HG02970 (cell line): ENCODE data around the gene TMA7.
"Not testable (repeated sequence)": the region's sequence is repeated elsewhere in the genome, so short reads cannot be mapped to it uniquely, and the experiment has no call there.

ENCODE experiments used
- ATAC-seq: cut with Tn5 transposase; IDR thresholded peaks from one replicate; pipeline ENCODE4 v1.9.1; 2021; ENCODE audit warnings: mild to moderate bottlenecking, moderate library complexity, moderate number of reproducible peaks; ENCODE audit not compliant: unreplicated experiment, low FRiP score

The TMA7 gene

GRCh38 chr3:48434591-48435222 lies 5.3 kb upstream of the TMA7 start:
- no peak for ATAC-seq

DNA sequence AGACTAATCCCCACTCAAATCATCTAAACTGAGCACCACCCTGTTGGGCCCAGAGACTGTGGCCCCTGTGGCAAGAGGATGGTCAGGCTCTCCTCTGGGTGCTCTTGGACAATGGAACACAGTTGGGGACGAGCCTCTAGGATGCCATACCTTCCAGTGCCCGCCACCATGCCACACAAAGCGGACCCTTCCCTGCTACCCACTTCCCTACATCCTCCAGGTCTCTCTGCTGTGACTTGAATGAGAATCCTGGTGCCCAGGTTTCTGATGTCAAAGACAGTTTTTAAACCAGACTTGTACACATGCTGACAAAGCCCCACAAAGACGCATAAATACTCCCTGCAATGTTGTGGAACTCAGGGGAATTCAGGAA lies 4.8 kb upstream of the TMA7 start:
- ATAC-seq: no peak

- no peak for ATAC-seq
Observed at GRCh38 chr3:48435774-48436476, 4.1 kb upstream of the TMA7 start.

GRCh38 chr3:48436477-48436787 lies 3.6 kb upstream of the TMA7 start:
- no peak for ATAC-seq

DNA sequence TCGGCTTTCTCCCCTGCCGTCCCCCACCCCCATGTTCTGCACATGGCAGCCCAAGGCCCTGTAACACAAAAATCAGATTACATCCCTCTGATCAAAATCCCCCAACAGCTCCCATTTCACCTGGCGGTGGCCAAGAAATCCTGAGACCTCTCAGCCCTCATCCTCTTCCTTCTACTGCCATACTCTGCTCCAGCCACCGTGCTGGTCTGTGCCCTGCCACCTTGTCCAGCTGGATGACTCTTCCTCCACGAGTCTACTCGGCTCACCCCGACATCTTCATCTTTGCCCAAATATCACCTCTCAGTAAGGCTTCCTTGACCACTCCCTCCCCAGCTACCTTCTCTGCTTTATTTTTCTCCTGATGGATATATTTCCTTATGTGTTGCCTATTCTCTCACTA lies 3.2 kb upstream of the TMA7 start:
- ATAC-seq: no peak

GRCh38 chr3:48437812-48438211 lies 2.2 kb upstream of the TMA7 start:
- no peak for ATAC-seq

GRCh38 chr3:48440590-48440958 lies 517 bp downstream of the TMA7 start:
- ATAC-seq: no peak

GRCh38 chr3:48441940-48442339 lies 1.9 kb downstream of the TMA7 start:
- no peak for ATAC-seq

- no peak for ATAC-seq
Observed at GRCh38 chr3:48445277-48445882, 5.3 kb downstream of the TMA7 start.

DNA sequence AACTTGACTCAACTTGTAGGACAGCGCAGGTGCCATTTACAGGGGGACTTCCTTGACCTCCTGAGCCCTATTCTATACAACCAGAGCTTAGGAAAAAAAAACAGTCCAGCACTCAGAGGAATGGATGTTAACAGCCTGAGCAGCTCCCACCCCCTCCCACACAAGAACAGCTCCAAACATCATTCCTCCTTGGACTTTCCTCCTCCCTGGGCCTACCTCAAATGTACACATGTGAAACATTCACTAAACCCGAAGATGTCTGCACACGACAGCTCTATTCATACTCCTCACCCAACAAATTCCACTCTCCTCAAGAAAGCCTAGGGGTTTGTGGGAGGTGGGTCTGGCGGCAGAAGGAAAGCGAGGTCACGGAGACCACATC lies 6.0 kb downstream of the TMA7 start:
- ATAC-seq: no peak

GRCh38 chr3:48446425-48447193 lies 6.6 kb downstream of the TMA7 start, which contains the start of gene ATRIP:
TSS of gene ATRIP (plus strand) at chr3:48446737. CDS start at chr3:48446846, 109 bp downstream.
- peak; percentile 84 for ATAC-seq

DNA sequence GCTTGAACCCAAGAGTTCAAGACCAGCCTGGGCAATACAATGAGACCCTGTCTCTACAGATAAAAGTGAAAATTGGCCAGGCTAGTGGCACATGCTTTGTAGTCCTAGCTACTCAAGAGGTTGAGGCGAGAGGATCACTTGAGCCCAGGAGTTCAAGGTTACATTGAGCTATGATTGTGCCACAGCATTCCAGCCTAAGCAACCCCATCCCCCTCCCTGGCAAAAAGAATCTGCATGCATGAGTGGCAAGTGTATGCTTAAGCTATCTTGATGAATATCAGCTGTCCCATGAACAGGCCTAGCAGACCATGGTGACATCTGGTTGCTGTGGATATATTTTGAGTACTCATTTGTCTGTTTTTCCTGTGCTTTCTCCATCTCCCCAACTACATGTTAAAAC lies 11.2 kb downstream of the TMA7 start:
- ATAC-seq: no peak

- ATAC-seq: no peak
Observed at GRCh38 chr3:48456456-48456855, 16.4 kb downstream of the TMA7 start.

DNA sequence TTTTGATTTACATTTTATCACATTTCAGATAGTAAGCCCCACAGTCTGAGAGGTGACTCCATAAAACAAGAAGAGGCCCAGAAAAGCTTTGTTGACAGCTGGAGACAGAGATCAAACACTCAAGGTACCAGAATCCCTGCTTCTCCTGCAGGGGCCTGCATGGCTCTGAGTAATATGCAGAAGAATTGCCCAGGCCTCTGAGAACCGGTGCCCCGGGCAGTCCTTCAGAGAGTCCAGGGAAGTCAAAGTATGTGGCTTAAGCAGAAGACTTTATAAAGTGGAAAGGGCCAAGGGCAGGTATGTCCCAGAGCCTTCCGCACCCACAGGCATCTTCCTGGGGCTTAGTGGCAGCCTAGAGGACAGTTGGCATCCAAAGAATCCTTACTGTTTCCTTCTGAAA lies 19.3 kb downstream of the TMA7 start:
- ATAC-seq: no peak

DNA sequence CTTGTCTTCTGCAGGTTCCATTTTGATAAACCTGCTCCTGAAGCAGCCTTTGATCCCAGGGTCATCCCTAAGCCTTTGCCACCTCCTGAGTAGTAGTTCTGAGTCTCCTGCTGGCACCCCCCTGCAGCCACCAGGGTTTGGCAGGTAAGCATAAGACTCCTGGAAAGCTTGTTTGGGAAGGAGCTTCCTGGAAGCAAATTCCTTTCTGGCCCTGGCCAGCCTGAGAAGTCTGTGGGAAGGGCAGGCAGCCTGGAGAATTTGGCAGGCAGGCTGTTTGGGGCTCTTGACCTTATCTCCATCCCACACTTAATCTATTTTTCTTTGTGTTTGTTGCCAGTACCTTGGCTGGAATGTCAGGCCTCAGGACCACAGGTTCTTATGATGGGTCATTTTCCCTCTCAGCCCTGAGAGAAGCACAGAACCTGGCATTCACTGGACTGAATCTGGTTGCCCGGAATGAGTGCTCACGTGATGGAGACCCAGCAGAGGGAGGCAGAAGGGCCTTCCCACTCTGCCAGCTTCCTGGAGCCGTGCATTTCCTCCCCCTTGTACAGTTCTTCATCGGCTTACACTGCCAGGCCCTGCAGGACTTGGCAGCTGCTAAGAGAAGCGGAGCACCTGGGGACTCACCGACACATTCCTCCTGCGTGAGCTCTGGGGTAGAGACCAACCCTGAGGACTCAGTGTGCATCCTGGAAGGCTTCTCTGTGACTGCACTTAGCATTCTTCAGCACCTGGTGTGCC lies 19.9 kb downstream of the TMA7 start:
- no peak for ATAC-seq

- ATAC-seq: no peak
Observed at GRCh38 chr3:48460517-48460902, 20.5 kb downstream of the TMA7 start.

GRCh38 chr3:48461767-48462166 lies 21.7 kb downstream of the TMA7 start:
- ATAC-seq: not testable (repeated sequence)

DNA sequence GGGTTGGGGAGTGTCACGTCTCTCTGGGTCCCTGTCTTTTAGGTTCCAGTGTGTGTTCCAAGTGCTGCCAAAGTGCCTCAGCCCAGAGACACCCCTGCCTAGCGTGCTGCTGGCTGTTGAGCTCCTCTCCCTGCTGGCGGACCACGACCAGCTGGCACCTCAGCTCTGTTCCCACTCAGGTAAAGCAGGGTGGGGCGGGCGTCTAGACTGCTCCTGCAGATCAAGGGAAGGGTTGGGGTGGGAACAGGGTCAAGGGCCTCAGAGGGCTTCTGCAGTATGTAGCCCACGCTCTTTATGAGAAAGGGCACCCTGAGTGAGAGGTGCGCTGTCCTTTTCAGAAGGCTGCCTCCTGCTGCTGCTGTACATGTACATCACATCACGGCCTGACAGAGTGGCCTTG lies 23.6 kb downstream of the TMA7 start:
- ATAC-seq: no peak

- ATAC-seq: no peak
Observed at GRCh38 chr3:48464713-48465221, 24.7 kb downstream of the TMA7 start.

DNA sequence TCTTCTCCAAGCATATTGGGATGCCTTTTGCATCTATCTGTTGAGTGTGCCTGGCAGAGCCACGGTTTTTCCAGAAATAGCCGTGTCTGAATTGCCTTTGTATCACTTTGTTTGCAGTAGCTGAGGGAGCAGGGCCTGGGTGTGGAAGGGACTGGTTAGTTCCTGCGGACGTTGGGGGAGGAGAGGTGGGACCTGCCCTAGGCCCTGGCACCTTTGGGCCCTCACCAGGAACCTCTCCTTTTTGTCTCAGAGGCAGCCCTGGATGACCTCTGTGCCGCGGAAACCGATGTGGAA lies 25.1 kb downstream of the TMA7 start:
- ATAC-seq: no peak
